Measurements from ENCODE around the gene IFT27. TPM values are rescaled to one million over a fixed set of nuclear protein-coding genes. Genes with fewer than 3 reads are reported as not detected.
"Not testable (repeated sequence)": the region's sequence is repeated elsewhere in the genome, so short reads cannot be mapped to it uniquely, and the experiment has no call there.

IFT27 gene
- total RNA-seq, 2 donors from 2014 or later: 23.3 to 37.8 TPM

DNA sequence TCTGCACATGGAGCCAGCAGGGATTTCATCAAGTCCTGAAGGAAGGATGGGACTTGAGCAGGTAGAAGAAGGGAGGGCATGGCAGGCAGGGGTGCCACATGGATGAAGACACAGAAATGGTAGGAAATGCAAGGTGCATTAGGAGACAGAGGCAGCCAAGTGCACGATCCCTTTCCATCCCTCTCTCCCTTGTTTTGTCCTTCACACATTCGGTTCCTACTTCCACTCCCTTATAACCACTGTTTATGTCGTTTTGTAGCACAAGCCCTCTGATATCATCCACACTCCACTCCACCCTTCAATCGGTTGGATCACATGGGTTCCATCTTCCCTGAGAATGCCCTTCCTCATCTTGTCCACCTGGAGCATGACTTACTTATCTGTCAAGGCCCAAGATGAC lies 35.2 kb downstream of the IFT27 start:
- Mint-ChIP-seq H3K4me1 (ENCODE audit: low read depth in 2 of 2) (no peaks in the 10 kb centered on the region), H3K27ac (no peak overlapping the region), H3K9me3 (no peaks in the 10 kb centered on the region), H3K4me3 (no peak overlapping the region), H3K27me3 (peaks cover 17% of the 10 kb centered on the region in 2 donors), H3K36me3 (no peaks in the 10 kb centered on the region)
- DNase-seq (ENCODE audit: low spot score) (no peak), ATAC-seq (no peak)

GRCh38 chr22:36739185-36739584 lies 36.7 kb downstream of the IFT27 start:
- ATAC-seq (no peak), DNase-seq (ENCODE audit: low spot score) (no peak)
- Mint-ChIP-seq H3K4me3 (no peak overlapping the region), H3K4me1 (ENCODE audit: low read depth in 2 of 2) (no peaks in the 10 kb centered on the region), H3K27ac (no peak overlapping the region), H3K9me3 (no peaks in the 10 kb centered on the region), H3K27me3 (peaks cover 17 to 18% of the 10 kb centered on the region in 2 donors), H3K36me3 (no peaks in the 10 kb centered on the region)

DNA sequence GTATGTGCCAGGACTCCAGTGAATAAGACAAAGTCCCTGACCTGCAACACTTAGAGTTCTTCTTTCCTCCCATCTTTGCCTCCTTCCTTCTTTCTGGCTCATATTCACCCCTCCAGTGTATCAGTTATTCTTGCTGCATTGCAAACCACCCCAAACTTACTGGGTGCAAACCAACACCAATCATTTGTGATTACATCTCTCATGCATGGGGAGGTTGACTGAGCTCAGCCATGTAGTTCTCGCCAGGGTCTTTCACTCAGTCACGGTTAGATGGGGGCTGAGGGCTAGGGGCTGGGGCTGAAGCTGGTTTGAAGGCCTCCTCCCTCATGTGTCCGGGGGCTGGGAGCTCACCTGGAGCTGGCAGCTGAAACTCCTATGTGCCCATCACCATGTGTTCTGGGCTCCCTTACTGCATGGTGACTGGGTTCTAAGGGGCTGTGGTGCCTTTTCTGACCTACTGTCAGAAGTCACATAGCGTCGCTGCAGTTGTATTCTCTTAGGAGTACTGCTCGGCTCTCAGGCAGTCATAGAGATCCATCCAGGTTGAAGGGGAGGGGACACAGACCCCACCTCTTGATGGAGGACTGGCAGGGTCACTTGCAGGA lies 37.4 kb downstream of the IFT27 start:
- no peaks in the 10 kb centered on the region for H3K4me1 Mint-ChIP-seq (ENCODE audit: low read depth in 2 of 2)
- H3K27me3 Mint-ChIP-seq: peaks cover 21 to 25% of the 10 kb centered on the region in 2 donors
- no peaks in the 10 kb centered on the region for H3K36me3 Mint-ChIP-seq
- H3K27ac Mint-ChIP-seq: no peak overlapping the region
- DNase-seq (ENCODE audit: low spot score) (peak; percentile 52), ATAC-seq (no peak)
- no peak overlapping the region for H3K4me3 Mint-ChIP-seq
- H3K9me3 Mint-ChIP-seq: no peaks in the 10 kb centered on the region

DNA sequence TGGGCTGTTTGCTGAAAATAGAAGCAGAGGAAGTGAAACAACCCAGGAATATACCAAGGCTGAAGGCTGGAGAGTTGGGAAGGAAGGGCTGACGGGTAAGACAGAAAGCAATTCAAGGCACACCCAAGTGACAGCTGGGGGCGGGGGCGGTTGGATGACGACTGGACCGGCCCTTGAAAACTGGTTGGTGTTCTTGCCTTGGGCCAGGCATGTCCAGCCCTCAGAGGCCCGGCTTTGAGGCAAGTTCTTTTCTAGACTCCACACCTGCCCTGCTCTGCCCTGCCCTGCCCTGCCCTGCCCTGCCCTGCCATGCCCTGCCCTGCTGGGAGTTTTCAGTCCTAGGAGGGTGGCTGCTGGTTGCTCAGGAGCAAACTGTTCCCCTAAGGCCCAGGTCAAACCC lies 38.1 kb downstream of the IFT27 start:
- peaks cover 27 to 28% of the 10 kb centered on the region in 2 donors for H3K27me3 Mint-ChIP-seq
- H3K36me3 Mint-ChIP-seq: no peaks in the 10 kb centered on the region
- no peaks in the 10 kb centered on the region for H3K9me3 Mint-ChIP-seq
- no peak overlapping the region for H3K4me3 Mint-ChIP-seq
- no peak overlapping the region for H3K27ac Mint-ChIP-seq
- H3K4me1 Mint-ChIP-seq (ENCODE audit: low read depth in 2 of 2): no peaks in the 10 kb centered on the region
- no peak for ATAC-seq
- peak; percentile 23 for DNase-seq (ENCODE audit: low spot score)

DNA sequence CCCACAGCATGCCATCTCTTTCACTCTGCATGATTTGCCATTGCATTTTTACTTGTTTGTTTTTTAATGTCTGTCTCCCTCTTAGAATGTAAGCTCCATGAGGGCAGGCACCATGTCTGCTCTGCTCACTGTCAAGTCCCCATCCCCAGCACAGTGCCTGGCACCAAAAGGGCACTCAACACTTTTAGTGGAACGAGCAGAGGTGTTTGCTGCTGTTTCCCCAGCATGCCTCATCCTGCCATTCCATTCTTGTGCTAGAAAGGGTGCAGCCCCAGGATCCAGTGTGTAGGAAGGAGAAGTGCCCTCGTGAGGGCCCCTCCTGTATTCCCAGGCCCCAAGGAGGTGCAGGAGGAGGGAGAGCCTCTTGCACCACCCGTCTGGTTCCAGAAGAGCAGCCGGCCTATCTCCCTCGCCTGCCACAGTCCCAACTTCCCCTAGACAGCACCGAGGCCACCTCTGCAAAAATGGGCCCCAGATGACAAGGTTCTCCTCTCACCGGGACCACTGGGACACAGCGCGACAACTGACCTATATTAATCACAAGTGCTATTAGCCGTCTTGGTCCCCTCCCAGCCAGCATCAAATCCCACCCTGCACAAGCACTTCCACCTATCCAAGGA lies 39.1 kb downstream of the IFT27 start:
- no peak overlapping the region for H3K4me3 Mint-ChIP-seq
- ATAC-seq (no peak), DNase-seq (ENCODE audit: low spot score) (peak; percentile 40)
- no peaks in the 10 kb centered on the region for H3K4me1 Mint-ChIP-seq (ENCODE audit: low read depth in 2 of 2)
- H3K9me3 Mint-ChIP-seq: no peaks in the 10 kb centered on the region
- H3K27me3 Mint-ChIP-seq: peaks cover 33 to 35% of the 10 kb centered on the region in 2 donors
- no peak overlapping the region for H3K27ac Mint-ChIP-seq
- no peaks in the 10 kb centered on the region for H3K36me3 Mint-ChIP-seq

- DNase-seq (ENCODE audit: low spot score) (peak; percentile 31), ATAC-seq (no peak)
- Mint-ChIP-seq H3K9me3 (no peaks in the 10 kb centered on the region), H3K4me3 (no peak overlapping the region), H3K4me1 (ENCODE audit: low read depth in 2 of 2) (no peaks in the 10 kb centered on the region), H3K27ac (no peak overlapping the region), H3K36me3 (no peaks in the 10 kb centered on the region), H3K27me3 (peaks cover 37 to 40% of the 10 kb centered on the region in 2 donors)
Measured at GRCh38 chr22:36734171-36735058, 41.5 kb downstream of the IFT27 start.

DNA sequence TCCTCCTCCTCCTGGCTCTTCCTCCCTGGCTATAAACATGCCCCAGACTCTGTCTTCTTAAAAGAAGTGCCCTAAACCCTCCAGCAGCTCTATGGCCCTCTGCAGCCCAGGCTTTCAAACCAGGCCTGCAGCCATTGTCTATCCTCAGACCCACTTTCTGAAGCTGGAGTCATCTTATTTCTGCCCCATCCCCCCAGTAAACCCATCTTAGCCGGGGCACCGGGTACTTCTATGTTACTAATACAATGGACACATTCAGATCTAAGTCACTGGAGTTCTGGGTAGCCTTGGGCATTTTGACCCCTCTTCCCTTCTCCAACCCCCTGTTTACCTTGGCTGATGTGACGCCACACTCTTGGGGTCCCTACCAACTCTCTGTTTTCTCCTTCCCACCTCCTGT lies 42.6 kb downstream of the IFT27 start:
- DNase-seq (ENCODE audit: low spot score) (no peak), ATAC-seq (no peak)
- Mint-ChIP-seq H3K27ac (no peak overlapping the region), H3K9me3 (no peaks in the 10 kb centered on the region), H3K4me3 (no peak overlapping the region), H3K27me3 (peaks cover 32 to 40% of the 10 kb centered on the region in 2 donors), H3K36me3 (no peaks in the 10 kb centered on the region), H3K4me1 (ENCODE audit: low read depth in 2 of 2) (no peaks in the 10 kb centered on the region)

- Mint-ChIP-seq H3K27ac (no peak overlapping the region), H3K4me1 (ENCODE audit: low read depth in 2 of 2) (no peaks in the 10 kb centered on the region), H3K9me3 (no peaks in the 10 kb centered on the region), H3K4me3 (no peak overlapping the region), H3K27me3 (peaks cover 29 to 38% of the 10 kb centered on the region in 2 donors), H3K36me3 (no peaks in the 10 kb centered on the region)
- no peak for ATAC-seq
- peak; percentile 44 for DNase-seq (ENCODE audit: low spot score)
Measured at GRCh38 chr22:36732609-36733008, 43.3 kb downstream of the IFT27 start.

- DNase-seq (ENCODE audit: low spot score) (peak; percentile 25), ATAC-seq (no peak)
- Mint-ChIP-seq H3K27me3 (peaks cover 25 to 31% of the 10 kb centered on the region in 2 donors), H3K4me3 (no peak overlapping the region), H3K4me1 (ENCODE audit: low read depth in 2 of 2) (no peaks in the 10 kb centered on the region), H3K9me3 (no peaks in the 10 kb centered on the region), H3K27ac (no peak overlapping the region), H3K36me3 (no peaks in the 10 kb centered on the region)
Measured at GRCh38 chr22:36731916-36732315, 44.0 kb downstream of the IFT27 start.

GRCh38 chr22:36731321-36731720 lies 44.6 kb downstream of the IFT27 start:
- H3K27ac Mint-ChIP-seq; H3K4me1 Mint-ChIP-seq (ENCODE audit: low read depth in 2 of 2); H3K36me3 Mint-ChIP-seq; ATAC-seq; H3K4me3 Mint-ChIP-seq; H3K9me3 Mint-ChIP-seq: not testable (repeated sequence)
- DNase-seq (ENCODE audit: low spot score): peak; percentile 46
- H3K27me3 Mint-ChIP-seq: peaks cover 22 to 25% of the 10 kb centered on the region in 2 donors

- Mint-ChIP-seq H3K9me3 (no peaks in the 10 kb centered on the region), H3K27ac (no peak overlapping the region), H3K27me3 (peaks cover 22 to 25% of the 10 kb centered on the region in 2 donors), H3K4me3 (no peak overlapping the region), H3K36me3 (no peaks in the 10 kb centered on the region), H3K4me1 (ENCODE audit: low read depth in 2 of 2) (no peaks in the 10 kb centered on the region)
- DNase-seq (ENCODE audit: low spot score) (no peak), ATAC-seq (no peak)
Measured at GRCh38 chr22:36730176-36730858, 45.6 kb downstream of the IFT27 start.

GRCh38 chr22:36729321-36729720 lies 46.6 kb downstream of the IFT27 start:
- ATAC-seq (no peak), DNase-seq (ENCODE audit: low spot score) (no peak)
- no peak overlapping the region for H3K4me3 Mint-ChIP-seq
- H3K36me3 Mint-ChIP-seq: no peaks in the 10 kb centered on the region
- peaks cover 22 to 31% of the 10 kb centered on the region in 2 donors for H3K27me3 Mint-ChIP-seq
- H3K4me1 Mint-ChIP-seq (ENCODE audit: low read depth in 2 of 2): no peaks in the 10 kb centered on the region
- H3K27ac Mint-ChIP-seq: no peak overlapping the region
- H3K9me3 Mint-ChIP-seq: no peaks in the 10 kb centered on the region

DNA sequence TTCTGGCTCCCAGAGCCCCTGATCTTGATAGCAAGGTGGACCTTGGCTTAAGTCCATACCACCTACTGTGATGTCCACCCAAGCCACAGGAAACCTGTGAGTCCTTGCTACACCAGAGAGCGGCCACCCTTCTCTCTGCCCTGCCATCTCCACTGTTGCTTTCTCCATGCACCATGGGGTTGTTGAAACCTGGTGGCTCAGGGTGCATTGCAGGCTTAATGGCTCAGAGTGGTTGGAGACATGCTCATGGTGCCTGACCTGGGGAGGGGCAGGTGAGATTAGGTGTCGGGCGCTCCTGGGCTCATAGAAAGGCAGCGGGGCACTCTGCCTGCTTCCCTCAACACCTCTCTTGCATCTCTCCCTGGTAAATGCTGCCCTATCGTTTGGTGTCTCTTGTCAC lies 47.4 kb downstream of the IFT27 start:
- DNase-seq (ENCODE audit: low spot score): peak; percentile 22
- Mint-ChIP-seq H3K4me1 (ENCODE audit: low read depth in 2 of 2) (no peaks in the 10 kb centered on the region), H3K27ac (no peak overlapping the region), H3K27me3 (peaks cover 17 to 28% of the 10 kb centered on the region in 2 donors), H3K36me3 (no peaks in the 10 kb centered on the region), H3K9me3 (no peaks in the 10 kb centered on the region), H3K4me3 (no peak overlapping the region)
- no peak for ATAC-seq
